Endothelial cell of hepatic sinusoid (primary cell): ENCODE measurements around the gene HOXA11.

Experiments used
- in situ Hi-C: cut with HindIII; loops from 2 replicates; pipeline ENCODE4 v1.10.0; 2017; ENCODE audit warnings: low sequenced_read_pairs

HOXA11 gene

DNA sequence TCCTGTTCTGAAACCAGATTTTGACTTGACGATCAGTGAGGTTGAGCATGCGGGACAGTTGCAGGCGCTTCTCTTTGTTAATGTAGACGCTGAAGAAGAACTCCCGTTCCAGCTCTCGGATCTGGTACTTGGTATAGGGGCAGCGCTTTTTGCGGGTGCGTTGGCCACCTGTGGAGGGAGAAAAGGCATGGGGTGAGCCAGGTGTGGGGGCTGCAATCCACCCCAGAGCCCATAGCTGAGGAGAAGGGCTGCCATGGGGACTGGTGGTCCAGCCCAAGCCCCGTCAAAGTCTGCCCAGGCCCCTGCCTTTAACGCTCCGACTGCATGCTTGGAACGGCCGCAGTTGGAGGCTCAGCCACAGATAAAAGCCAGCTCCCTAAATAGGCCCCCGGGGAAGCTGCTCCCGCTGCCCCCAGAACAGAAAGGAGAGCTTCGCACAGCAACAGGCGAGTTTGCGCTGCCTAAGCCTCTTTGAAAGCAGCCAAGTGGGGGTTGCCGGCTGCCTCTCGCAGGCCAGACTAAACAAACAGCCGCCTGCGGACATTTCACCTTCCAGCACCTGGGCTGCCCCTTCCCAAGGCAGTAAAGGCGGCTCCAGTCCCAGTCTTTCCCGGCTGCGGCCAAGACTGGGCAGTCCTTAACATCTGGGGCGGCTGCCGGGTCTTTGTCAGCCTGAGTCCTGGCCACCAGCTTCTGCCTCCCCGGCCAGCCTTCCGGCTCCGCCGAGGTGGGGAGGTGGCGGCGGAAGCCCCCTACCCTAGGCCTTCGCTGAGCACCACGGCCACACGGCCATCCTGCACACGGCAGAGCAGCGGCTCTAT is 2.0 kb downstream of the HOXA11 start:
- in situ Hi-C loops, result no loop called here

GRCh38 chr7:27182285-27182841 is 2.7 kb downstream of the HOXA11 start:
- in situ Hi-C loops, result no loop called here

- in situ Hi-C loops, result no loop called here
Measured at GRCh38 chr7:27181795-27182275, 3.2 kb downstream of the HOXA11 start.

- in situ Hi-C loops, result no loop called here
Measured at GRCh38 chr7:27180431-27181420, 4.3 kb downstream of the HOXA11 start.

- in situ Hi-C loops, result no loop called here
Measured at GRCh38 chr7:27179503-27180430, 5.3 kb downstream of the HOXA11 start.

- in situ Hi-C loops, result no loop called here
Measured at GRCh38 chr7:27179030-27179429, 6.0 kb downstream of the HOXA11 start.

- in situ Hi-C loops, result no loop called here
Measured at GRCh38 chr7:27178366-27178765, 6.7 kb downstream of the HOXA11 start.

- in situ Hi-C loops, result no loop called here
Measured at GRCh38 chr7:27177795-27178320, 7.2 kb downstream of the HOXA11 start.

- in situ Hi-C loops, result no loop called here
Measured at GRCh38 chr7:27176962-27177794, 7.9 kb downstream of the HOXA11 start.

DNA sequence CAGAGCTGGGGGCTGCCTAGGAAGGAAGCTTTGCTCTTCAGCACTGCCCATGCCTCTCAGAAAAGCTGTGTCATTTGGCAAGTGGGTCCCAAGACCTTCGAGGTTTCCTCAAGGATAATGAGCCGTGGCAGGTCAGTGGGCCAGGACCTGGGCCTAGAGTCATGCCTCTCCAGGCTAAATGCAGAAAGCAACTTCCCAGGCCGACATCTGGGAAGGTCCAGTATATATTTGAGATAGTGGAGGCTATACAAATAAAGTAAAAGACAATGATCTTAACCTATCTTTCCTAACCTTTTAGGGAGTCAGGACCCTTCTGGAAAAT is 8.5 kb downstream of the HOXA11 start:
- in situ Hi-C loops, result no loop called here

DNA sequence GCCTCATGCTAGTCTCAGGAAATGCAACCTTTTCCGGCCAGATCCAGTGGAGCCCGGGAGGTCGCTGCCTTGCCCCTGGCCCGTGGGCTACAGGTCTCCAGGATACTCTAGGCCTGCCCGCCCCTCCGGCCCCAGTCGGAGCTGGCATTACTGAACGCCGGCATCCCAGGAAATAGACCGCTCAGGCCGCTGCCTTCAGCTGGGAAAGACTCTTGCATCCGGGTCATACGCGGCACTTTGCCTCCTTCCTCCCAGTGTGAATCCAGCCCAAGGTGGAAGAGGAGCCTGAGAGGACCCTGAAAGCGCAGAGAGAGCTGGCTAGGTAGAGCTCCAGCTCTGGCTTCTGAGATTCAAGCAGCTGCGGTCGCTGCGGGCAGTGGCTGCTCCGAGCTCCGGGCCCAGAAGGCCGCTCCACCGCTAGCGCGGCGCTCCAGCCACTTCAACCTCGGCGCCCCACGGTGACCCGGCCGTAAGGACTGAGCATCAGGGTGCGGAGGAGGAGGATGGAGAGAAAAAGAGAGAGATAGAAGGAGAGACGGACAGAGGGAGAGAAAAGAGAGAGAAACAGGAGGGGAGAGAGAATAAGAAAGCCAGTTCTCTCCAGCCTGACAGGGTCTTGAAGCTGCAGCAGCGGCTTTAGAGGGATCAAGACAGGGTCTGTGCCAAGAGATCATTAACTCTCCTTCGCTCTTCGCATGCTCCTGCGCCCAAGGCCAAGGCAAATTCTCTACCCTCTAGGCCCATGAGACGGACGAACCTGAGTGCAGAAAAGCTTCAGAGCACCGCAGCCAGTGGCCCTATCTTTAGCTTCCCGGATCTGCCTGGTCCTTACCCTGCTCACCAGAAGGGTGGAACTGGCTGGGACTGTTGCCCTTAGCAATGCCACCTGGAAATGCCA is 9.2 kb downstream of the HOXA11 start:
- in situ Hi-C loops, result no loop called here

- in situ Hi-C loops, result loop anchor here (25.0 kb wide), 1 partner anchor 1288 kb away; no protein-coding TSS in a partner anchor
Measured at GRCh38 chr7:27174874-27175625, 10.0 kb downstream of the HOXA11 start.

DNA sequence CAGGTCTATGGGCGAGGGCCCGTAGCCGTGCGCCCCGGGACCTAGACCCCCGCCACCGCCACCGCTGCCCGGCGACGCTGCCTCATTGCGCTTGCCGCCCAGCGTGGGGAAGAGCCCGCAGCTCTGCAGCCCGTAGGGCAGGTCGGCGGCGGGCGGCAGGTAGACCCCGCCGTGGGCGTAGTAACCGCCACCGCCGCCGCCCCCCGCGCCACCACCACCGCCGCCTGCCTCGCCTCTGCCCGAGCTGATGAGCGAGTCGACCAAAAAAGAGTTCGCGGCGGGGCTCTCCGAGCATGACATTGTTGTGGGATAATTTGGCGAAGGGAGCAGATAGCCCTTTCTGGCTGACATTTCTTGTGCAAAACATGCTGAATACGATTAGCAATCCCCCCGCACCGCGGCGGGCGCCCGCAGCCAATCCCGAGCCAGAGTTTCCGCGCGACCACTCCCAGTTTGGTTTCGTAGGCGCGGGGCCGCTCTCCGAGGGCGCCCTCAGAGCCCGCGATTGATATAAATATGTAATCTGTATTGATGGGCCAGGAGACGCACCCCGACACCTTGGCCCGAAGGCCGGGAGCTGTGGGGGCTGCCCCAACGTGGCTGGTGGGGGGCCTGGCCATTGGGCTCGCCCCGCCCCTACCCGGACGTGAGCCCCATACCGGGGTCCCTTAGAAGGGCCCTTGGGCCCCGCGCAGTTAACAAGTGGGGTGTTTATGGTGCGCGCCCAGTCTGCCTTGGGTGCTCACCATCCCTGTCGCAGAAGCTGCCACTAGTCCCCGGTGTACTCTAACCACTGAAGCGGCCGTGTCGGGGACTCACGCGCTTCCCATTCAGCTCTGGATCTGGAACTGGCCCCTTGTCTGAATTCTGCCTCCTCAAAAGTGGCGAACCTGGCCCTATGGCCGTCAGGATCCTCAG is 10.8 kb downstream of the HOXA11 start, which contains the start of gene HOXA10:
HOXA10 (minus strand) TSS at position 365 of the 918 bp plus-strand sequence; CDS start at position 351, 14 bp downstream.
- in situ Hi-C loops, result loop anchor here (25.0 kb wide), 1 partner anchor 1287 kb away; no protein-coding TSS in a partner anchor

DNA sequence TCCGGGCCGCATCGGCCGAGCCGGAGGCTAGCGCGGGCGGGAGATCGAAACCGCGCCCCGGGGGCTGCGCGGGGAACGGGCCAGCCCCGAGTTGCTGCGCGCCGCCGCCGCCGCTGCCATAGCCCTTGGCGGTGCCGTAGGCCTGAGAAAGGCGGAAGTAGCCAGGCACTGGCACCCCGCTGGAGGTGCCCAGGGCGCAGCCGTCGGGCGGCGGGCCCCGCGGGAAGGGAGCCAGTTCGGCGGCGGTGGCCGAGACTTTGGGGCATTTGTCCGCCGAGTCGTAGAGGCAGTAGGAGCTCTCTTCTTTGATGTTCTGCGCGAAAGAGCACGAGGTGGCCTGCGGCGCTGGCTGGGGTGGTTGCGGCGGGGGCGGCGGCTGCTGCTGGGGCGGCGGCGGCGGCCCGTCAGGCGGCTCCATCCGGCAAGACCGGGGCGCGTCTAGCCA is 11.5 kb downstream of the HOXA11 start:
- in situ Hi-C loops, result loop anchor here (25.0 kb wide), 1 partner anchor 1286 kb away; no protein-coding TSS in a partner anchor

DNA sequence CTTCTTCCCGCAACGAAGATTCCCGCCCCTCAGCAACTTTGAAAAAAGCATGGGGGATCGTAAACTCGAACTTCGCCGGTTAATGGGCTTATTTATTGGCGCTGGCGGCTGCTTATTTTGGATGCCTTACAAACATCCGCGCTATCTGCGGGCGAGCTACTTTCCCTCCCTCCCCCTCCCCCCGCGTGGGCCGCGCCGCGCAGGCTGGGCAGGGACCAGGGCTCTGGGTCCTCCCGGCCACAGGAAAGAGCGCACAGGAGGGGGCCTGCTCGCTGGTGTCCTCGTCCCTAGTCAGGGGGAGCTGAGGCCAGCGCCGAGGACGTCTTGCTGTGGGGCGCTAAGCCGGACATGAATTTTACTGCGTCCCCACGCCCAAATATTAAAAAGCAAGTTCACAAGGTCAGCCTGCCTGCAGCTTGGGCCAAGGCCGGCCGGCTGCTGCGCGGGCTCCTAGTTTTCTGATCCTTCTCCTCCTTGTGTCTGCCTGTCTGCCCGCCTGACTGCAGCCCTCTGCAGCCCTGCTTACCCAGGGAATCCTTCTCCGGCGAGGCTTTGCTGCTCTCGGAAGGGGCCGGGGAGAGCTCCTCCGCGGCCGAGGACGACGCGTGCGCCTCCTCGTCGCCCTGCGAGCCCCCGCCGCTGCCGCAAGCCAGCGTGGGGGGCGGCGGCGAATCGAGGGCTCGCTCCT is 12.1 kb downstream of the HOXA11 start:
- in situ Hi-C loops, result loop anchor here (25.0 kb wide), 1 partner anchor 1286 kb away; no protein-coding TSS in a partner anchor
